HG03521 (cell line): ENCODE results near the gene MAS1.
"Not testable (repeated sequence)": the region's sequence is repeated elsewhere in the genome, so short reads cannot be mapped to it uniquely, and the experiment has no call there.

Source experiments
- ATAC-seq: cut with Tn5 transposase; IDR thresholded peaks from one replicate; pipeline ENCODE4 v1.9.1; 2021; ENCODE audit warnings: mild to moderate bottlenecking, moderate library complexity; ENCODE audit not compliant: unreplicated experiment

MAS1 gene

DNA sequence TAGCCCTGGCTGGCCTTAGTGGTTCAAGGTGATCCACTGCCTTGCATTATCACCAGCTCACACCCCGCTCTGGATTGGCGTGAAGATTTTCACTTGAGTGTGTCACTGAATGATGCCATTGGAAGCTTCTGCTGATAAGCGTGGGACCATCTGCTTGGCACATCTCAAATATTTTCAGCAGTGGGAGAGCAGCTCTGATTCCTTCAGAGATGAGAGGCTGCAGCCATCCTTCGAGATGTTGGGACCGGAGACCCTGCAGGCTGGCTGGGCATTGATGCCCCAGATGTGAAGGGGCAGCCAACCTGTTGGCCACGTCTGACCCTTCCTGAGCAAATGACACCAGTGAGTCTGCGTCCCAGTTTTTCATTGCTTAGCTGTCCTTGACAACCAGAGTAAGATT, at the start of gene MAS1:
MAS1 (plus strand) TSS at position 197 of the 400 bp plus-strand sequence. CDS start 15,968 bp downstream, outside the sequence.
- ATAC-seq, result no peak

DNA sequence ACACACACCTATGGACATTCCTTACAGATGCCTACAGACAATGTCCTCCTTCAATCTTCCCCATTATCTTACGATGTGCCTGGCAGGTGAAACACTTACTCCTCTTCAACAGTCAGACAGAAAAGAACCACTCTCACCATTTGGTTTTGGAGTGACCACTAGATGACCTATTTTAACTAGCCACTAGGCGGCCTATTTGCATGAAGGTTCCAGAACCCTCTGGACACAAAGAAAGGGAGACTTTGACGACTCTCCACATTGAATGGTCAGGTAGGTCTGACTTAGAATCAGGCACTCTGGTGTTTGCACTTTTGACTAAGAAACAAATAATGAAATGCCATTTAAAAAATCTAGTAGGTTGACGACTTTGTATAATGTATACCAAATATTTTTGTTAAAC, 48.8 kb upstream of the MAS1 start:
- ATAC-seq, result no peak

DNA sequence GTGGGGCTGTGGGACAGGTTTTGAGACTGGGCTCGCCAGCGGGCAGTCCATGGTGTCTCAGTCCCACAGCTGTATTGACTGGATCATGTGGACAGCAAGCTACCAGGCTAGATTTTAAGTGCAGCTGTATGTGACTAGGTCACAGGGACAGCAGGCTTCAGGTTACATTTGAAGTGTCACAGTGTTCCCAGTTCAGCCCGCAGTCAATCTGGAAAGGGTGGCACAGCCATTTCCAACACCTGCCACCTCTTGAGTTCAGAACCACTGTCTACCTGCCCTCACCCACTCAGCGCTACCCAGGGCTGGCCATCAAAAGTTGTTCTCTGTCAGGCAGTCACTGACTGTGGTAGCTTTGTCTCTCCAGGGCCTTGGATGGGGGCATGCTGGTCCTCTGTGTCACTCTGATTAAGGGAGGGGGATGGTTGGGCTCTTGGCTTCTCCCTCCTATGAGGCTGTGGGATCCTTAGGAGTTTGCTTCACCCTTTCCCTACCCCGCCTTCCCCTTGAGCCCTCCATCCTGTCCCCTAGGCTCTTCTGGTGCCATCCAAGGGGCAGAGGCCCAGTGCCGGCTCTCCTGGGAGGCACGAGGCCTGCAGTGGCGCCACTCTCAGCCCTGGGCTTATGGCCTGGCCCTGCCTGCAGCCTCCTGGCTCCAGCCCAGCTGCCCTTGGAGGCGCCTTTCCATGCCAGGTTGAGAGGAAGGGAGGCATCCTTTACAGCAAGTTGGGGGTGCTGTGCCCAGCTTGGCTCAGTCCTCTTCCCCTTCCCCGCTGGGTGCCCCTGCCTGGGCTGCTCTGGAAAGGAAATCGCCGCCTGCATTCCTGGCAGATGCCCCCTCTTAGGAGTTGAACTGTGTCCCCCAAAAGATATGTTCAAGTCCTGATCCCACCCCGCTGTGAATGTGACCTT, 45.8 kb upstream of the MAS1 start:
- ATAC-seq, result no peak

DNA sequence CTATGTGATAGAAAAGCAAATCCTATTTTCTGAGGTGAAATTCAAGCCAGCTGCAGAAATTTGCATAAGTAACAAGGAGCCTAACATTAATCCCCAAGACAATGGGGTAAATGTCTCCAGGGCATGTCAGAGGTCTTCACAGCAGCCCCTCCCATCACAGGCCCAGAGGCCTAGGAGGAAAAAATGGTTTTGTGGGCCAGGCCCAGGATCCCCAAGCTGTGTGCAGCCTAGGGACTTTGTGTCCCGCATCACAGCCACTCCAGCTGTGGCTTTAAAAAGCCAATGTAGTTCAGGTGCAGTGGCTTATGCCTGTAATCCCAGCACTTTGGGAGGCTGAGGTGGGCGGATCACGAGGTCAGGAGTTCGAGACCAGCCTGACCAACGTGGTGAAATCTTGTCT, 42.2 kb upstream of the MAS1 start:
- ATAC-seq, result not testable (repeated sequence)

DNA sequence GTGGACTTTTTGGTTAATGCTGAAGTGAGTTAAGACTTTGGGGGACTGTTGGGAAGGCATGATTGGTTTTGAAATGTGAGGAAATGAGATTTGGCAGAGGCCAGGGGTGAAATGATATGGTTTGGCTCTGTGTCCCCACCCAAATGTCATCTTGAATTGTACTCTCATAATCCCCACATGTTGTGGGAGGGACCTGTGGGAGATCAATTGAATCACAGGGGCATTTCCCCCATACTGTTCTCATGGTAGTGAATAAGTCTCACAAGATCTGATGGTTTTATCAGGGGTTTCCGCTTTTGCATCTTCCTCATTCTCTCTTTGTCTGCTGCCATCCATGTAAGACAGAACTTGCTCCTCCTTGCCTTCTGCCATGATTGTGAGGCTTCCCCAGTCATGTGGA, 40.9 kb upstream of the MAS1 start:
- not testable (repeated sequence) for ATAC-seq

DNA sequence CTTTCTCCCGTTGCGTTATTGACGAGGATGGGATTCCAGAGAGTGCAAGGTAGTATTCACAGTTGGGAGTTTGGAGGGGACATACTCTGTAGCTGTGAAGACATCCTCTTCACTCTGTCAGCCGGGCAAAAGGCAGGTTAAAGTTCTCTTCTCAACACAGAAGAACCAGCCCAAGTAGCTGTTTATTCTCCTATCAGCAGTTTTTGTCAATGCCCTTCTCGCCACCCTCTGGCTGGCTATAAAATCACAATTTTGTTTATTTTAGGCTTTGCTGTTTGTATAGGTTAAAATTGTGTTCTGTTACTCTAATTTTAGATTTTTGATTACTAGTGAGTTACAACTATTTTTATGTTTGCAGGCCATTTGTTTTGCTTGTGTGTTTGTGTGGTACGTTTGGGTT, 37.9 kb upstream of the MAS1 start:
- ATAC-seq, result no peak

DNA sequence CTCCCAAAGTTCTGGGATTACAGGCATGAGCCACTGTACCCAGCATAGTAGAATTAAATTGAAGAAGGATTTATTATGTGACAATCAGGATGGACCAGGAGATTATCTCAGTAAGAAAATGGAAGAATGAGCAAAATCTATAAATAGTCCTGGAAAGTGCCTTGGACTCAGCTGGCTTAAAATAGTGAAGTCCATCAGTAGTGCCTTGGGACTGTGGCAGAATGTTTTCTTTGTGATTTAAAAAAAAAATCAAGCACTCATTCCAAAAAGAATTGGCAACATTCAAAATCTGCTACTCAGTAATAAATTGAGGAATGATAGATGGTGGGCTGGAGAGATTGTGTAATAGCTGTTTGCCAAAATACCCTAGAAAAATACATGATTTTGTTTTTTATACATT, 37.0 kb upstream of the MAS1 start:
- no peak for ATAC-seq

DNA sequence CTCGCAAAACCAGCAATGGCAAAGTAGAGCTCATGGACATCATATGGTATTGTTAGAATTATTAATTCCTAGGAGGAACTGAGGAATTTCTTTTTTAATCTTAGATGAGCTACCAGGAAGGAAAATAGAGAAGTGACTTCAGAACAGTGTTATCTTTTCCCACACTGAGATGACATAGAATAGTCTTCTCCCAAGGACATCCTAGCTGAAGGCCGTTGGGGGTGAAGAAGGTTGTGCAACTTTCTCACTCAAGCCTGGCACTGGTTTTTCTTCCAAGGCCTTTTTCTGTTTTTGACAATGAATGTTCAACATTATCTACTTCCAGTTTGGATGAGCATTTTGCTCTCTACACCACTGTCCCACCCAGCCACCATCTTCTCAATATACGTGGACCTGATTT, 35.8 kb upstream of the MAS1 start:
- ATAC-seq, result no peak

DNA sequence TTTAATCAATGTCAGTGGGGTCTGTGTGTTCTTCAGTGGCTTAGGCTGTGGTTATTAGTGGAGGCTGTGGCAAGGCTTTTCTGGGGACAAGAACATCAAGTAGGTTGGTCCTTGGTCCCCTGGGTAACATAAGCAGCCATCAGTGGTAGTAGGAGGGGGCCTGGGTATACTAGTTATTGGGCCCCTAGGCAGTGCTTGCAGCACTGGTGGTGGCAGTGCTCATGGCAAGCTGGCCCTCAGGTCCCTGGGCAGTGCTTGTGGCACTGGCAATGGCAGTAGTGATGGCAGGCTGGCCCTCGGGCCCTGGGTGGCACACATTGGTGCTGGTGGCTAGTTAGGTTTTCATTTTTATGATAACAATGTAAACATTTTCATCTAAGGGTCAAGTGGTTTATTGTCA, 32.5 kb upstream of the MAS1 start:
- no peak for ATAC-seq

DNA sequence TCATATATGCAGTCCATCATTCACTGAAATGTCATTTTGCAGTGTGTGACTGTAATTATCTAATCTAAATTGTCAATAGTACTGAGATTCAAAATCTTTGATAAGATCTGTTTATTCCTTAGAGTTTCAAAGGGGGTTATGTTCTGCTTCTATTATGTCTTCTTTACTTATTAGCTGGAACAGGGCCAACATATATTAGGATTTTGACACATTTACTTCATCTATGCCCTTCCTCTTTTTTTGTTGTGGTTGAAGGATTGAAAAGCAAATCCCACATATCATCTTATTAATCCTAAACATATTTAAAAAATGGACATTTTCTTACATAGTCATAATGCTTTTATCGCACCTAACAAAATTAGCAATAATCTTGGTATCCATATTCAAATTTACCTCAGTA, 30.3 kb upstream of the MAS1 start:
- ATAC-seq, result no peak

DNA sequence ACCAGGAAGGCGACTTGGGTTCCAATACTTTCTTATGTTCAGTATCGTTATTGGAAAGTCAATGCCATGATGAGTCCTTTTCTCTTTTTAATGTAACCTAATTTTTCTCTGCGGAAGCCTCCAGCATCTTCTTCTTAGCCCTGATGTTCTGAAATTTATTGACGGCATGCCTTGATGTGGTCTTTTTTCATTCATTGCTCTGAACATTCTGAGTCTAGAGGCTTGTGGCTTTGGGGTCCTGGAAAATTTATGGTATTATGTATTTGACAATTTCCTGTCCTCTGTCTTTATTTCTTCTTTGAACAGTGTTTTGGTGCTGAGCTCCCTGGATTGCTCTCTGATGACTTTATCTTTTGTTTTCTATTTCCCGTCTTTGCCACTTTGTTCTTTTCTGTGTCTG, 28.7 kb upstream of the MAS1 start:
- no peak for ATAC-seq

DNA sequence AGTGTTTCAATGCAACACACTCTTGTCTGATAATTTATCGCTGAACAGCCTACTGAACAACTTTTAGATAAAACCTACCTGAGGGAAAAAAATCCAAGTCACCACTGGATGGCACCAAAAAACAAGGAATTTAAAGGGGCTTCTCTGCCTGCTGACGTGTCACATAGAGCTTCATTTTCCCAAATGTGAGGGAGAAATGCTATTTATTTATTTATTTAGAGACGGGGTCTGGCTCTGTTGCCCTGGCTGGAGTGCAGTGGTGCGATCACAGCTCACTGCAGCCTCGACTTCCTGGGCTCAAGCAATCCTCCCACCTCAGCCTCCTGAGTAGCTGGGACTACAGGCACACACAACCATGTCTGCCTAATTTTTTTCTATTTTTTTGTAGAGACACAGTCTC, 27.4 kb upstream of the MAS1 start:
- ATAC-seq, result not testable (repeated sequence)

DNA sequence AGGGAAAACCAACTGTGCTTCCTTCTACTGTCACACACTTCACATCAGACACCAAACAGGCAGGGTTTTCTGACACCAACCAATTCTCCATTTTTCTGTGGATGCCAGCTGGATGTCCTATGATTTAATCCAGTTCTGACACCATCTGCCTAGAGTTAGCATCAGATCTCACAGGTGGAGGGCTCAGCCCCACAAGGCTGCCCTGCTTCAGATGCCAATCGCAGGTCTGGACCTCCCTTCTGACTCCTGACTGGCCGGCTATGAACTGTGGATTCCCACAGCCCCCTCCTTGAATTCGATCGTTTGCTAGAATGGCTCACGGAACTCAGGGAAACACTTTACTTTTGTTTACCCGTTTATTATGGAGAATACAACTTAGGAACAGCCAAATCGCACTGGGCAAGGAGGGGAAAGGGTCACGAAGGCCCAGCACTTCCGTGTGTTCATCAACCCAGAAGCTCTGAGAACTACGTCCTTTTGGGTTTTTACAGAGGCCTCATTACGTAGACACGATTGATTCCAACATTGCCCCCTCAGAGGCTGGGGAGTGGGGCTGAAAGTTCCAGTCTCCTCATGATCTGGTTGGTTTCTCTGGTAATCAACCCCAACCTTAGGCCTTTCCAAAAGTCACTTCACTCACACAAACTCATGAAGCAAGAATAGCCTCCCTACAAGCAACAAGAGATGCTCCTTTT, 25.4 kb upstream of the MAS1 start:
- ATAC-seq, result no peak

DNA sequence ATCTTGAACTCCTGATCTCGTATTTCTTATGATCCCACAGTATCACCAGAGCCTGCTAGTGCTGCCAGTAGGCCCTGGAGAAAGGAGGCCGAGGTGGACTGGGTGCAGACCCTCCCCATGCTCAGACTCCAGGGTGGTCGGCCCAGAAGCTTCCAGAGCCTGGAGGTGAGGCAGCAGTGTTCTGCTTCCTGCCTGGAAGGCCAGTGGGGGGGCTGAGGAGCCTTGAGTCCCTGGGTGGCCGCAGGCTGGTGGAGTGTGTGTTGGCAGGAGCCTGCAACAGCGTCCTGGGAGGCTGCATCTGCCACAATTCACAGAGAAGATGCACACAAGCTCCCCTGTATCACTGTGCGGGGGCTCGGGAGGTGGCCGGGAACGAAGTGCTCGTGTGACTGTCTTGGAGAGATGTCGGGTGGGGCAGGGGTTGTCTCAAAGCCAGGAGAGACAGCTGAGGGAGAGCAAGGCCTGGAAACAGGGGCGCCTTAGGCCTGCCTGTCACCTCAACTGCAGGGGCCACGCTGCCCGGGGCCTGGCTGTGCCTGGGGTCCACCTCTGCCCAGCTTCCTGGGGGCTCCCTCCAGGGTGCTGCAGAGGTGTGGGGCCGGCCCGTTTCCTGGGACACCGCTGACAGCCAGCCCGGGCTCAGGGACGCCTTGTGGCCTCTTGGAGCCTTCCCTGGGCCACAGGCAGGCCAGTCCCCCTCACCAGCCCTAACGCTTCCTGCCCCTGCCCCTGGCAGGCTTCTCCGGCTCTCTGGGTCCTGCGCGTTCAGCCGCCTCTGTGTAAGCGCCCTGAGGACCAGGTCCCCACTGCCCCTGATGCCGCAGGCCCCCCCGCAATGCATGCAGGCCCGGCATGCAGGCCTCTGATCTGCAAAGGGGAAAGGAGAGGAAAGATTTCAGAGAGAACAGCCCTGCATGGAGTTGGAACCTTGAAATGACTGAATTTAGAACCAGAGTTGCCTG, 24.2 kb upstream of the MAS1 start:
- no peak for ATAC-seq

DNA sequence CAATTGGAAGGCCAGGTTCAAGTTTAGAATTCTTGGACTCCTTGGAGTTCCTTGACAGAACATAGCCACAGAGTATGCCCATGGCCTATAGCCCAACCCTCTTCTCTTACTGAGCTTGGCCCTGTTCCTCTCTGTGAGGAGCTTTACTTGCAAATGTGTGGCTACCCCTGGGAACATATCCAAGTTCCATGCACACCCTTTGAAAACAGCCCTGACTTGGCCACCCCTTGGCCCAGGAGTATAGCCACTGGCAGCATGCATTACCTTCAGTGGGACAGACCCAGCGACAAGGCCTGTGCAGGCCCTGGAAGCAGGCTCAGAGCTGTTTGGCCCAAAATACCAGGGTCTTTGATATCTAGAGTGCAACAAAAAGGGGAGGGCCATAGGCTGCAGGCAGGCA, 19.5 kb upstream of the MAS1 start:
- no peak for ATAC-seq

DNA sequence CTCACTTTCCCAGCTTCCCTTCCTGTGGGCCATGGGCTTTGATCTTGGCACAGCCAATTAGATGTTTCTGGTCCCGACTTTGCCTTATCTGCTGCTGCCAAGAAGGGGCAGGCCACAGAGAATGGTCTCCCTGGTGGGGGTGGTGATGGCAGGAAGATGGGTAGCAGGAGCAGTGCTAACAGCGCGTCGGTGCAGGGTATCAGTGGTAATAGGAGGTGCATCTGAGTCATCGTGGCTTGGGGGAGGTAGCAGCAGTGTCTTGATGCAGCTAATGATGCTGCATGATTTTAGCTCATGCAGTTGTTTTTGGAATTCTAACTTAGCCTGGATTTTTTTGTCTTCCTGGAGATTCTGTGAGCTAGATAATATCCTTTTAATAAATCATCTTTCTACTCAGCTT, 18.9 kb upstream of the MAS1 start:
- no peak for ATAC-seq

DNA sequence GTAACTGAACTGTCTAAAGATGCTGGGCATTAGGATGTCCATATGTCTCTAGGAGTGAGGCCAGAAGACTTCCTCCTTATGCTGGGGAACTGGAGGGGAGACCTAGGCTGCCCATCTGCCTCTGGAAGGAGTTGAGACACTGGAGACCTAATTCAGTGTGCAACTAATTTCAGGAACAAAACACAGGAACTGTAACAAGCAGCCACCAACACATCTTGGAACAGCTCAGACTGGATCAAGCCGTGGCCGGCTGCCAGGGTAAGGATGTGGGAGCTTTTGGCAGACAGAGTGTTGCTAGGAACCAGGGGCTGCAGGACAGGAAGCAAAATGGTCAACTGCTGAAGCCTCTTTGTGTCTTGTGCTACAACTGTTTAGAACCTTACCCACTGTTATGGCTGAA, 16.4 kb upstream of the MAS1 start:
- no peak for ATAC-seq

DNA sequence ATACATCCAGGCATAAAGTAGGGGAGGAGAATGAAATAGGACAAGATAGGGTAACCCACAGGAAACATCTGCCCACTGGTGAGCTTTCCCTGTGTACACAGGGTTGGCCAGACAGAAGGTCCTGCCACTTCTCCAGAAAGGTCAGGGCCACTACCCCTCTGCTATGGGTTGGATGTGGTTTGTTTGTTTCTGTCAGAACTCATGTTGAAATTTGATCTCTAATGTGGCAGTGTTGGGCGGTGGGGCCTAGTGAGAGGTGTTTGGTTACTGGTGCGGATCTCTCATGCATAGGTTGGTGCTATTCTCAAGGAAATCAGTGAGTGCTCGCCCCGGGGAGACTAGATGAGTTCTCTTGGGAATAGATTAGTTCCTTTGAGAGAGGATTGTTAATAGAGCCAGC, 15.6 kb upstream of the MAS1 start:
- ATAC-seq, result no peak

DNA sequence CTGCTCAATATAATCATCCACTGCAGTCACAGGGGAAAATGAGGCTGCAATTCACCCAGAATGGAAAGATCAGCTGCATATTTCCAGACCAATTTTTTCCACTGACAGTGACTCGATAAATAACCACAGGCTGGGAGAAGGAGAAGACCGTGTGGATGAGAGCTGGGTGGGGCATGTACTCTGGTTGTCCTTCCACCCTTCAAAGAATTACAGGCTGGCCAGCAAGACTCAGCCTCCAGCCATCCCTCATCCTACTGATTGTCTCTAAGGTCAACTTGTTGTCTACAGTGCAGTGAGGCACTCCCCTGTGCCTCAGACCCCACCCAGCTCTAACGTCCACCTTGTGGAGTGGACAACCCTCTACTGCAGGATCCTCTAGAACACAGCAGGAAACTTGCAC, 14.5 kb upstream of the MAS1 start:
- no peak for ATAC-seq

DNA sequence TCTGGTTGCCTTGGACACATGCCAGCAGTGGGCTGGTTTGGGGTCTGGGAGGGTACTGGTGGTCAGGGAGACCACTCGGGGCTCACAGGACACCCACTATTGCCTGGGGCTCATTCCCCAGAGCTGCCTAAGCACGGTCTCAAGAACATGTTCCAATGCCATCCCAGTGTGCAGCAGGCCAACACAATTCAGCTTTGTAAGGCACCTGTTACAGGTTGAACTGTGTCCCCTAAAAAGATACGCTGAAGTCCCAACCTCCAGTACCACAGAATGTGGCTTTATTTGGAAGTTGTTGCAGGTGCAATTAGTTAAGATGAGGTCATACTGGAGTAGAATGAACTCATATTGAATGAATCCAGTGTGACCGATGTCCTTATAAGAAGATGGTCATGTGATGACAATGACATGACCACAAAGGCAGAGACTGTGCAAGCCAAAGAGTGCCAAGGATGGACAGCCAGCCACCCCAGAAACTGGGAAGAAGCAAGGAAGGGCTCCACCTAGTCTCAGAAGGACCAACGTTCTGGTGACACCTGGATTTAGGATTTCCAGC, 13.5 kb upstream of the MAS1 start:
- no peak for ATAC-seq

DNA sequence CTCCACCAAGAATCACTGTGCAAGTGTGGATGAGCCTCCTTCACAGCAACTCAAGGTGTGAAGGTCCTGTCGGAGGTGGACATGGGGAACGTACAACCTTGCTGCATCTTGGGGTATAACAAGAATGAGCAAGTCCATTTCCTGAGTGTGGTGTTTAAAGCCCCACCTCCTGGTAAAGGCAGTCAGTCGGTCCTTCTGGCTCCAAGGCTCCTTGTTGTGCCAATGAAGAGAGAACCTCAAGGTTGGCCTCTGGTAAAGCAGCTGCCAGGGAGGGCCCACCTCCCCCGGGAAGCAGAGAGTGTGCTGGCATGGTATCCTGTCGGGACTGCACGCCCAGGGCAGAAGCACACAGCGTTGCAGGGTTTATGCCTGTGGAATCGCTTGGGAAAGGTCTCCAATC, 12.4 kb upstream of the MAS1 start:
- ATAC-seq, result no peak
